Psoas muscle (tissue), 8 donors: ENCODE data around the gene FGFRL1. TPM values are rescaled to one million over a fixed set of nuclear protein-coding genes. Genes with fewer than 3 reads are reported as not detected.

ENCODE experiments used
- ATAC-seq, 4 donors: fragments of 200-7000 bp; cut with Tn5 transposase; one replicate each; pipeline ENCODE4 v1.9.1; 2020; ENCODE audit warnings: moderate library complexity in 3 of 4, mild to moderate bottlenecking in 2 of 4
- DNase-seq, 2 donors: peaks; one replicate each; pipeline ENCODE4 v3.0.0-alpha.2; 2020
- H3K27ac ChIP-seq: fragments of 200-600 bp; one replicate; pipeline ENCODE4 v1.8.0; 2022
- H3K27me3 ChIP-seq, 3 donors: fragments of 200-600 bp in 1 of 3; one replicate each; pipeline versions ENCODE4 v1.6.1 to v1.8.0; 2013 to 2022; ENCODE audit warnings: low read length in 2 of 3, mild to moderate bottlenecking in 2 of 3, moderate library complexity in 1 of 3; ENCODE audit not compliant: insufficient read depth in 3 of 3
- H3K36me3 ChIP-seq, 2 donors: fragments of 200-600 bp in 1 of 2; one replicate each; pipeline versions ENCODE4 v1.6.1 to v1.8.0; 2013 to 2022; ENCODE audit warnings: low read depth in 1 of 2, mild to moderate bottlenecking in 1 of 2, moderate library complexity in 1 of 2; ENCODE audit not compliant: insufficient read depth in 1 of 2
- H3K4me1 ChIP-seq: fragments of 200-600 bp; one replicate; pipeline ENCODE4 v1.8.0; 2022
- H3K4me3 ChIP-seq: fragments of 200-600 bp; one replicate; pipeline ENCODE4 v1.8.0; 2022; ENCODE audit warnings: mild to moderate bottlenecking
- H3K9me3 ChIP-seq: fragments of 200-600 bp; one replicate; pipeline ENCODE4 v1.8.0; 2022
- CTCF ChIP-seq: fragments of 200-600 bp; IDR thresholded peaks from one replicate; pipeline ENCODE4 v1.8.0; 2022; ENCODE audit warnings: antibody characterized with exemption
- WGBS, 3 donors: extraction: QIAGEN DNeasy Blood & Tissue Kit; methylation state at CpG; one replicate each; pipeline versions ENCODE4 v1.1.6 to v1.1.7; 2013; 5-methylcytosine and 5-hydroxymethylcytosine counted together
- intact Hi-C, 2 donors: fragments of 100-400 bp; cut with DNase I; formaldehyde crosslinking; loops; one replicate each; pipeline versions ENCODE4 v1.11.0 to v1.14.2; 2022
- long read RNA-seq, 2 donors: library from polyadenylated mRNA; unstranded; transcript quantifications; one replicate each; pipeline ENCODE4 v2.0.0, GENCODE V29; 2021
- polyA plus RNA-seq, 3 donors: library from polyadenylated mRNA; stranded (reverse); fragments of 200-250 nt; gene quantifications; one replicate each; pipeline ENCODE4 v1.2.3, GENCODE V29; 2013
- total RNA-seq, 4 donors: library from RNA; stranded (reverse); fragmentation: NEBNext Ultra II Directional in 2 of 4; extraction: Animal tissue kit (Norgen Biotek cat#: 25700) in 2 of 4; gene quantifications; one replicate each; pipeline versions ENCODE4 v1.2.1 to v1.2.4, GENCODE V29; 2021 to 2023
- donor health status: healthy with polysubstance abuse.
- donor health status: DM: no; HTN: no; CAD: no; lungs with moderate emphysema.
- donor health status: Bipolar disorder and iron deficiency.
- donor health status: healthy.
- donor health status: DM: yes; HTN: yes; CAD: no.
- donor health status: DM: no; HTN: no; CAD: no.
- donor health status: DM: no; HTN: no; CAD: no.
- donor health status: DM: yes; HTN: yes; CAD: no.

Gene FGFRL1, protein sequence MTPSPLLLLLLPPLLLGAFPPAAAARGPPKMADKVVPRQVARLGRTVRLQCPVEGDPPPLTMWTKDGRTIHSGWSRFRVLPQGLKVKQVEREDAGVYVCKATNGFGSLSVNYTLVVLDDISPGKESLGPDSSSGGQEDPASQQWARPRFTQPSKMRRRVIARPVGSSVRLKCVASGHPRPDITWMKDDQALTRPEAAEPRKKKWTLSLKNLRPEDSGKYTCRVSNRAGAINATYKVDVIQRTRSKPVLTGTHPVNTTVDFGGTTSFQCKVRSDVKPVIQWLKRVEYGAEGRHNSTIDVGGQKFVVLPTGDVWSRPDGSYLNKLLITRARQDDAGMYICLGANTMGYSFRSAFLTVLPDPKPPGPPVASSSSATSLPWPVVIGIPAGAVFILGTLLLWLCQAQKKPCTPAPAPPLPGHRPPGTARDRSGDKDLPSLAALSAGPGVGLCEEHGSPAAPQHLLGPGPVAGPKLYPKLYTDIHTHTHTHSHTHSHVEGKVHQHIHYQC
- 10 to 100 TPM; 14.4 to 18.6 (median 16.9) TPM for total RNA-seq
- 10 to 100 TPM in 2 of 3 donors, 1 to 10 TPM in 1; 9.8 to 41.2 (median 12.8) TPM for polyA plus RNA-seq
- long read RNA-seq, donor 1, partial matches to known transcripts = 1 of 10 reads
- long read RNA-seq, donor 1, other reads (novel, unspliced or antisense) = 6 of 10 reads
- long read RNA-seq, donor 2, transcript FGFRL1-205 (7 exons, 2,304 nt) = major isoform, 6 of 20 reads
- long read RNA-seq, donor 2, partial matches to known transcripts = 5 of 20 reads
- long read RNA-seq, donor 2, other reads (novel, unspliced or antisense) = 9 of 20 reads

GRCh38 chr4:1011022-1011665, at the start of gene FGFRL1:
FGFRL1 (plus strand) TSS chr4:1011626; CDS start chr4:1012486, 860 bp downstream.
- Histone ChIP-seq H3K4me1 (peaks cover 18% of the 10 kb centered on the region), H3K9me3 (no peaks in the 10 kb centered on the region), H3K27ac (peak within 1 kb of the TSS; percentile 63)

DNA sequence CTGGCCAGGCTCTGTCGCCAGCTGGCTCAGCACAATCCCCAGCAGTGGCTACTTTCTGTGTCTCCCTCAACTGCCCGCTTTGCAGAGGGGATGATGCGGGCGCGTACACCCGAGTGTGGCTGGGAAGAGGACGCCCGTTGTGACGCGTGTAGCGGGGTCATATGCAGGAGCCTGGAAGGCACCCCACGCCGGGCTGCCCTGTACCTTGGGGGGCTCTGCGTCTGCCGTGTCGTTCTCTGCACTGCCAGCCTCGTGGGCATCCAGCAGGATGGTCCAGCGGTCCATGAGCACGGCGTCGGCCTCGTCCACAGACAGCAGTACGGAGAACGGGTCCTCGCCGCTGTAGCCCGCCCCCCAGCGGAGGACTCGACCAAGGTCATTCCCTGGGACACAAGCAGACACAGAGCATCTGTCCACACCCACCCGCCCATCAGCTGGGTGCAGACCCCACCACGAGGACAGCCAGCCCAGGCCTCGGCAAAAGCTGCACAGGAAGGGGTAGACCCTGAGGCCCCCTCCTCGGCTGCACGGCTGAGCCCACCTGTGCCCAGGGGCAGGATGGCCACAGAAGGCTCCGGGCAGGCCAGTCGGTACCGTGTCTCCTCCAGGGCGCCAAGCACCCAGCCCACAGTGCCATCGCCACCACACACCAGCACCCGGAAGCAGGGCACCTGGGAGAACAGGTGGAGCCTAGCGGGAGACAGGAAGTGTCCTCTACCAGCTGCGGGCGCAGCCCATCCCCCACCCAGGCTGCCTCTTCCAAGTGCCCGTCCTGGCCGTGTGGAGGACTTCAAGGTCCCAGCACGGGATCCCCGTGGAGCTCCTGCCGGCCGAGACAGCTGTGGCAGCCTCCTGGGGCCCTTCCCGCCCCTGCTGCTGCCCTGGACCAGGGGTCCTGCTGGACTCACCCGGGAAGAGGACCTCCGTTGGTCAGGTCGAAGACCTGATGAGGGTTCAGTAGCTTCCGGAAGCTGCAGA, 48.9 kb upstream of the FGFRL1 start:
- ATAC-seq = no peak
- TF ChIP-seq CTCF = no peak
- H3K4me3 ChIP-seq = no peak overlapping the region
- H3K27me3 ChIP-seq = no peaks in the 10 kb centered on the region
- WGBS, 3 donors = 88 to 92% (median 90%) methylated on average over 47 to 54 of the region's 54 CpGs
- H3K36me3 ChIP-seq = peaks cover 2 to 47% of the 10 kb centered on the region in 2 donors
- intact Hi-C loops = no loop called here
- peak in 1 of 2 donors; percentile 49 for DNase-seq
- no peak overlapping the region for H3K27ac ChIP-seq
- H3K4me1 ChIP-seq = no peaks in the 10 kb centered on the region
- H3K9me3 ChIP-seq = no peaks in the 10 kb centered on the region

More at GRCh38 chr4:1011022-1011665, at the start of gene FGFRL1:
- ATAC-seq (peak; percentile 76 to 83 (median 79)), DNase-seq (peak; percentile 96)
- Histone ChIP-seq H3K36me3 (no peaks in the 10 kb centered on the region), H3K4me3 (peak within 1 kb of the TSS; percentile 74), H3K27me3 (peaks cover 0 to 13% (median 0%) of the 10 kb centered on the region in 3 donors)
- 0 to 1% (median 1%) methylated on average over 16 to 85 of the region's 89 CpGs for WGBS, 3 donors
- TF ChIP-seq CTCF = no peak
- intact Hi-C loops = no loop called here

- Histone ChIP-seq H3K4me1 (no peaks in the 10 kb centered on the region), H3K4me3 (no peak overlapping the region), H3K27me3 (peaks cover 0 to 4% (median 0%) of the 10 kb centered on the region in 3 donors), H3K36me3 (peaks cover 2 to 37% of the 10 kb centered on the region in 2 donors), H3K9me3 (no peaks in the 10 kb centered on the region), H3K27ac (no peak overlapping the region)
- TF ChIP-seq CTCF = no peak
- intact Hi-C loops = no loop called here
- 93 to 94% (median 94%) methylated on average over 37 to 39 of the region's 39 CpGs for WGBS, 3 donors
- ATAC-seq = no peak
- DNase-seq = no peak
Measured at GRCh38 chr4:963276-964225, 47.9 kb upstream of the FGFRL1 start.
